ENCODE results near the gene PIGO.
A peak's percentile ranks its signal among the peaks of the same experiment; 100 is the strongest.

Gene PIGO

DNA sequence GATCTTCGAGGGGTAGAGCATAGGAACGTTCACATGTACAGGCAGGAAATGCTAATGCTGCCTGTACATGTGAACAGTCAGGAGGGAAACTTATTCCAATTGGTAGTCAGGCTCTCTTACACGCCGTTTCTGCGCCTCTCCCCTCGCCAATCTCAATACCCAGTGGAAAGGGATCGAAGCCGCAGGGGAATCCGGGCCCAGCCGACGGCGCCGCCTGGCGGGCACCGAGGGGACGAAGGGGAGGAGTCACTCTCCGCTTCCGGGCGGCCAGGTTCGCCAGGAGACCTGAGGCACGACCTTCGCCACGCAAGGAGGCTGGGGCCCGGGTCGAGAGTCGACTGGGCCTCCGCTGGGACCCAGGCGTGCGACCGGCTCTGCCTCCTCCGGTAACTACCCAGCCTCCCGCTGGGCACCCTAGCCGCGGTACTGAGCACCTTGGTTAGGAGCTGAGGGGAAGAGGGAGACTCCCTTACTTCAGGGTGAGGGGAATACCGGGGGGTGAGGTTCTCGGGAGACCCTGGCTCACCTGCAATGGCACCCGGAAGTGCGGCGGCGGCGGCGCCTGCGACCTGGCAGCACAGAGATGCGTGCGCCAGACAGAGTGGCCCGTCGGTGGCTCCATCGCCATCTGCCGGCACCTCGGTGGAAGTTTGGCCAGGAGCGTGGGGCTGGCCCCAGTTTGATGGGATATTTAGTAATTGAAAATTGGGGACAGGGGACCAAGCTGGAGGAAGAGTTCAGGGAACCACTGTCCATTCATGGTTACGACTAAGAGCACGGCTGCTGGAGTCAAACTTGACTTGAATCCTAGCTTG, at the start of gene PIGO:
Gene PIGO, minus strand, starts transcription at position 557 of the 815 bp plus-strand sequence. CDS start 1,026 bp downstream, outside the sequence.
- DNase-seq = peak; percentile 89

DNA sequence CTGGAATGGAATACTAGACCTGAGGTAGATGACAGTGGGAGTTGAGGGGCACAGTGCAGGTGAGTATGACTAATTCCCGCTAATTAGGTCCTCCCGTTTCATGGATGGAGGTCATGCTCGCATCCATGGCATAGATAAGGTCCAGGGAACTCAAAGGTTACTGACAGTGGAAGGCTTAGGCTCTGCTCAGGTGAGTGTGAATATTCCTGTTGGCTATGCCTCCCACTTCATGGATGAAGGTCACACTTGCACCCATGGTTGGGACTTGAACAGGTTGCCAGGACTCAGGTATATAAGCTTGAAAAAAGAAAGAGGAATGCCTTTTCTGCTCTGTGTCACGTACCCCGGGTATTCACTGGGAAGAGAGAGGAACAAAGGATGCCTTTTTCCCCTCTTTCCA, 45.6 kb upstream of the PIGO start:
- no peak for DNase-seq

DNA sequence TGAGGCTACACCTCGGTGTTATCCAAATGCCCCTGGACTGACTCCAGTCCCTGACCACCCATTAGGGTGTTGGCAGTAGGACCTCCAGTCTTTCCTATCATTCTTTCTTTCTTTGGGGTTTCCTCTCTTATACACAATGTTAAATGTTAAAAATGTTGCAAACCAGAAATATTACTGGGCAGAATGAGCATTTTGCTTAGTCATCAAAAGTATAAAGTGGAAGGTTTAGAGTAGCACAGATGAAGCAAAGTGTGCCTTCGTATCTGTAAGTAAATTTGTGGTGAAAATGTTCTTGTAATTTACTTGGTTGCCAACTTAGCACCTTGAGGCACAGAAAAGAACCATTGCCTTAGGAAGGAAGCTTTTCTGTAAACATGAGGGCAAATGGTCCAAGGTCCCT, 43.7 kb upstream of the PIGO start:
- DNase-seq = no peak

DNA sequence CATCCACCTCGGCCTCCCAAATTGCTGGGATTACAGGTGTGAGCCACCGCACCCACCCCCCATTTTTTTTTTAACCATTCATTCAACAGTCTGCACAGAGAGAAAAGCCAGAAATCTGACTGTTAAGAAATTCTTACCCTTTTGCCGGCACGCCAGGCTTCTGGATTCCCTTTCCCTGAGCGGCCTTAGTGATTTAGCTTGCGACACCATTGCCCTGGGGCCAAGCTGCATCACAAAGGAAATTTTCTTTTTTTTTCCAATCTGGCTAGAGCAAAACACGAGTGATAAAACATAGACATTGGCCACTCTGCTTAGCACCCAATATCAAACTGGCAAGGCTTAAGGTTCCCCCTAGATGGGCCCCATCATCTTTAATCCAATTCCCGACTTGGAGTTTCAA, 40.5 kb upstream of the PIGO start:
- DNase-seq = no peak

DNA sequence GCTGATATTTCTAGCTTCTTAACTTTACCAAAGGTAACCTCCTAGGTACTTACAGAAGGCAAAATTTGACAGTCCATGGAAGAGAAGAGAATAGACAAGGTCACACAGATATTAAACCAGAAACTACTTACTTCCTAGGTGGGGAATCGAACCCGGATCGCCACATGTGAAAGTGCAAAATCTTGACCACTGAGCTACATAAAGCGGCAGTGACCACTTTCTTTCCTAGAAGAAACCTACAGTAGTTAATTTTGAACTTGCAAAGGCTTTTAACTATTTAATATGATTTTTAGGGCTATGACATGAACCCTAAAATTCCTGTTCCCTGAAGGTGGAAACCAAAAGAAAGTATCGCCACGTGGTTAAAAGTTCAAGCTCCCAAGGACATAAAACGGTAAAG, 39.6 kb upstream of the PIGO start:
- DNase-seq = no peak

DNA sequence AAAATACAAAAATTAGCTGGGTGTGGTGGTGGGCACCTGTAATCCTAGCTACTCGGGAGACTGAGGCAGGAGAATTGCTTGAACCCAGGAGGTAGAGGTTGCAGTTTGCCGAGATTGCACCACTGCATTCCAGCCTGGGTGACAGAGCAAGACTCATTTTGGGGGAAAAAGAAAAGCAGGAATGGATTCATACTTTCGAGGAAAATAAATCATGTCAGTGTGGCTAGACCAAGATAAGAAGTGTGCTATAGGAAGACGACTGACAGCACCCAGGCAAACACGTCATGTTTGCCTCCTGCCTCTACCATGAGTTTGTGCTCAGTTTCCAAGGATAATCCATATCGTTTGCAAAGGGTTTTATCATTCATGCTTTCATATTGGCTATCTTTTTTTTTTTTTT, 38.5 kb upstream of the PIGO start:
- DNase-seq = no peak

DNA sequence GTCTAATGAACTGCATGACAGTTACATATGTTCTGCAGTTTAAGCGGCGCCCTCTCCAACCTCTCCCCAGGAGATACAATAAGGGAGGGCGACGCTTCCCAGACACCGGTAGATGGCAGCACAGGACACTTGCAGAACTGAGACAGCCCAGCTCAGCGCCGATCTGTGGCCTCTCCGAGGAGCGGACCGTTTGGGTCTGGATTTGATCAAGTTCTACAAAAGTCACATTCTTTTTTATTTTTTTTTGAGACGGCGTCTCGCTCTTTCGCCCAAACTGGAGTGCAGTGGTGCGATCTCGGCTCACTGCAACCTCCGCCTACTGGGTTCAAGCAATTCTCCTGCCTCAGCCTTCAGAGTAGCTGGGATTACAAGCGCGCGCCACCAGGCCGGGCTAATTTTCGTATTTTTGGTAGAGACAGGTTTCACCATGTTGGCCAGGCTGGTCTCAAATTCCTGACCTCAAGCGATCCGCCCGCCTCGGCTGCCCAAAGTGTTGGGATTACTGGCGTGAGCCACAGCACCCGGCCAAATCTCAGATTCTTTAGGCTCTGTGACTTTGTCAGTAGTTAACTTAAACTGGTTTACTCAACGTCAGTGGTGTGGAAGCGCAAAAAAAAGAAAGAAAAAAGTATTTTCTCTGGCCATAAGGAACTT, 20.6 kb upstream of the PIGO start:
- peak; percentile 76 for DNase-seq

DNA sequence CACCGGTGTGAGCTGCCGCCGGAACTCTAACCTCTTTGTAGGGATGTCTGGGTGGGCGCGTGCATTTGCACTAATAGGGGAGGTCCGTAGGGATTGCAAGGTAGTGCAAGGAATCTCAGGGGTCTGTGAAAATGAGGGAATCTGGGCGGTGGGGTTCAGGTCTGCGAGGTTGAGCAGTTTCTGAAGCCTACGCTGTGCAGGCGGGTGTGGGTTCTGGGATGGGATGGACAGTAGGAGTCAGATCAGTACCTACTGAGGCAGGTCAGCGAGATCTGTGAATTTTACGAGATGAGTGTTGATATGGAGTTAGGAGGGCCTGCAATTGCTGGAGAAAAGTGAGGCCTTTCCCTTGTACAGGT, 20.1 kb upstream of the PIGO start:
- no peak for DNase-seq

DNA sequence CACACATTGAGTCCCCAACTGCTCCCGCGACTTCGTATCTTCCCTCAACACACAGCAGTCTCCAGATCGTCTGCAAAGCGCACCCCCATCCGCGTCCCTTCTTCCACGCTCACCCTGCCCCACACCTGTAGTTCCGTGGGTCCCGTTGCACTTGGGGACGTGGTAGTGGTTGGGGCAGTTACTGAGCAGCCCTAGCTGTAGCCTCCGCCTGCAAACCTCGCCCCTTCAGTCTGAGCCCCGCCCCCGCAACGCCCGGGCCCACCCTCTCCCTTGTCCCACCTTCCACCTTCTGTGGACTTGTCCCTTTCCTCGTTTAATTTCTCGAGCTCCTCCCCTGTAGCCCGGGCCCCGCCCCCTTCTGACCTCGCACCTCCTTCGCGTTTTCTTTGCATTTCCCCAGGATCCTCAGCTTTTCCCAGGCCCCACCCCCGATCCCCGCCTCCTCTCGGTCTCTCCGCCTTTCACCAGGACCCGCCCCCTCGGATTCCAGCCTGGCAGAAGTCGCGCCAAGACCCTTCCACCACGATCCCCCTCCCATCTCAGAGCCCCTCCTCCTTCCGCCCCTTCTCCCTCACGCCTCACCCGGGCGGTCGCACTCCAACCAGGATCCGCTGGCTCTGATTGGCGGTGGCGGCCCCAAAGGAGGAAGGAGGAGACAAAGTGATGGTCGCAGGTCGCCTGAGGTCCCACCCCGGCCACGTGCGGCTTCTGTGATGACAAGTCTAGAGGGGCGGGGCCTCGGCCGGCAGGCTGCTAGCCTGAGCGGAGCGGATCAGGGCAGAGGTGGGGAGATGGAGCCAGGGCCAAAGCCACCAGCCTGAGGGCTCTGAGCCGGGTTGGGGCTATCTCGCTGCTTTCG, 19.5 kb upstream of the PIGO start, which contains the start of gene ATOSB:
Gene ATOSB, minus strand, starts transcription at position 183 of the 859 bp plus-strand sequence. CDS start 7,588 bp downstream, outside the sequence.
- DNase-seq = peak; percentile 89

DNA sequence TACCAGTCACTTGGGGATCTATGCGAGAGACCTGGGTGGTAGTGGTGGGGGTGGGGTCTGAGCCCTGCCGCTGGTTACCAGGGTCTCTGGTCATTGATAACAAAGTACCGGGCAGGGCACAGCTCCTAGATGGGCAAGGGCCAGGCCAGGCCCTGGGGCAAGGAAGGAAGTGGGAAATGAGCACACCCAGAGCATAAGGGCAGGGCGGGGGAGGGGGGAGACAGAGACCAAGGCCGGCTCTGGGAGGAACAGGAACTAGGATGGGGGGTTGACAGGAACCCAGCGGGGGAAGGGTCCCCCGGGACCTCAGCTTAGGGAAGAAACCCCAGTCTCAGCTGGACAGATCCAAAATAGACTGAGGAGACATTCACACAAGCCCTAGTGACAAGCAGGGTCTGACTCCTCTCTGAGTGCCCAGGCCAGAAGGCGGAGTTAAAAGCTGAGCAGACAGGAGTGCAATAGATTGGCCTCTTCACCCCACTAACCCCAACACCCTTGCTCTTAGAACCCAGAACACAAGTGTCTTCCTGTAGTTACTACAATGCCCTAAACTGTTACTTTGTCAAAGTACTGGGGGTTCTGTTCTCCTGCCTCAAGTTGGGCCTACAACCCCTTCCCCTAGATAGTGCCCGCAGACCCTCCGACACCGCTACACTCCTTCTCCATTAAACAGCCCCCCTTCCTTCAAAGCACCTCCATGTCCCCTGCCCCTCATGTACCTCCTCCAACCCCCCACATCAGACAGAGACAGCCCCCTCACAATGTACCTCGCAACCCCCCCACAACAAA, 18.6 kb upstream of the PIGO start:
- no peak for DNase-seq

DNA sequence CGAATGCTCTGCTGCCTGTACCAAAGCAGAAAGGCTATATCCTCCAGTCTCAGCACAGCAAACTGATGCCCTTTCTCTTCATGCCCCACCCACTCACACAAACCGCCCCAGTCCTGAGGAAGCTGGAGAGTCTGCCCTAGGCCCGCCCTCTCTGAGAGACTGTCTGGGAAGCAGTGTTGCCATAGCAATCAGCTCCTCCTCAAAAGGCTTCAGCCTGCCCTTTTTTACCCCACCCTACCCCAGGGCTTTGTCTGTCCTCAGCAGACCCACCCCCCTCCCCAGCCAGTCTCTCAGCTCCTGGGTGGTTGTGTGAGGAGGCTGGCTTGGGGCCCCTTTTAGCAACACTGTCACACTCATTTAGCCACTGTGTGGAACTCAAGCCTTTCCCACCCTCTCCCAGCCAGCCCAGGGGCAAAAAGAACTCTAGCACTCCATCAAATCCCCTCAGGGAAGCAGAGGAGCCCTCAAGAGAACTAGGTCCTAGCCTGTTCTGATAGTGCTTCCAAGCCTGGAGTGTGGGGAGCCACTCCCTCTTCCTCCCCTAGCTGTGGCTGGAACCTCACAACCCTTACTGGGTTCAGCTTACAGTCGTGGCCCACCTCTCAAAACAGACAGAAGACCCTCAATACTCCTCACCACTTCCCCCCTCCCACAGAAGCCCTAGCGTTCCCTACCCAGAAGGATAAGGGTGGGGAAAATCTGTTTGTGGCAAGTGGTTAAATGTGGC, 17.9 kb upstream of the PIGO start:
- peak; percentile 48 for DNase-seq

DNA sequence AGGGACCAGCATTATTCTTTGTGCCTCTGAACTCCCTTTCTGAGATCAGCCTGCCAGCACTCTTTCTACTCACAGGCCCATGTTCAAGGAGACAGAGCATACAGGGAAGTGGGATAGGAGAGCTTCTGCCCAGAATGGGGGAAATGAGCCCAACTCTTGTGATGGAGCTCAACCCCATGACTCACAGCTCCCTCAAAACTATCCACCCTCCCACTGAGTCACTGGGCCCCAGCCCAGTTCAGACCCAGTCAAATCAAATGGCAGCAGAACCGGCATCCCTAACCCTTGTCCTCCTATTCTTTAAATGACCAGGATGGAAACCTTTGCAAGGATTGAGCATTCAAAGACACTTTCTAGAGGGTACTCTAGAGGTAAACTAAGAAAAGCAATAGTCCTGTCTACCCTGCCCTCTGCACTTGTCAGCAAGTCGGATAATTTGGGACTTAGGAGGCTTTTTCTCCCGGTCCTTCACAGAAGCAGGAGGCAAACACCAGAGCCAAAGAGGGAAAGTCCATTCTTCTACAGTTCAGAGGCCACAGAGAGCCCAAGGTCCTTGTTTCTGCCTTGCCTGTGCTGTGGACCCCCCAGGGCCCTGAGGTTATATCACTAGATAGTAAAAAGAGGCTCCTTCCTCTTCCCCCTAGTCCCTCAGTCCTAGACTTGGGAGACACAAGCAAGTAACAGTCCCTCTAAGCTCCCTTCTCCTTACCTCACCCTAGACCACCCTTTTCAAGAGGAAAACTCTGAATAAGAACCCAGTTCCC, 16.0 kb upstream of the PIGO start:
- no peak for DNase-seq

DNA sequence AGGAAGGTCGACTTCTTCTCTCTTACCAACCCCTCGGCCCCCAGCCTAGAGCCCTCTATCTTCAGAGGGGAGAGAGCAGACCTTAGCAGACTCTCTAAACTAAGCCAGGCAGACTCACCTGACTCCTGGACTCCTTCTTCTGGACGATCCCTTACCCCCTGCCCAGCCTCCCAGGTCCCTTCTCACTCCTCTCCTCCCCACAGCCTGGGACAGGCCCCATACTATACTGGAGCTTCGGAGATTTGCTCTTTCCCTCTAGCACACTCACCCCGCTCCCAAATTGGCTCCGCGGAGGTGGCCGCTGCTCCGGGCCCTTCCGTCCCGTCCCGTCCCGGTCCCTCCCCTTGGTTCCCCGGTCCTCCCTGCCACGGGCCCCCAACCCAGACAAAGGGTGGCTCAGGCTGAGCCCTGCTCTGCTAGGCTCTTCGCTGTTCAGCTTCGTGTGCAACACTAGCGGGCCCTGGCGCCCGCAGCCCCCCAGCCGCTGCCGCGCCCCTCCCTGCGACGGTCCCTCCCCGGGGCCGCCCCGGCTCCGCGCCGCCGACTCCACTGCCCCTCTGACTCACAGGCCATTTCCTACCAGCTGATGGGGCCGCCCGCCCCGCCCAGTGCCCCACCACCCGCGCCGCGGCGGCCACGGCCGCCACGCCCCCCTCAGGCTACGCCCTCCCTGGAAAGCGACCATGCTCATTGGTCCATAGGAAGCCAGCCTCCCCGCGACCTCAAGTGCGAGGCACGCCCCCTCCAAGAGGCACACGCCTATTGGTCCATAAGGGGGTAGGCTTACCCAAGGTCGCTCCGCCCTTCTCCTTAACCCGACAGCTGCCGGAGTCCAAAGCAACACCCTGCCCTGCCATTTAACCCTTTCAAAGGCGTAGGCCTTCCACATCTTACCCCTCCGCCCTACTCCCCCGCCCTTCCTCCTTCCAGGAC, 14.9 kb upstream of the PIGO start:
- peak; percentile 94 for DNase-seq

DNA sequence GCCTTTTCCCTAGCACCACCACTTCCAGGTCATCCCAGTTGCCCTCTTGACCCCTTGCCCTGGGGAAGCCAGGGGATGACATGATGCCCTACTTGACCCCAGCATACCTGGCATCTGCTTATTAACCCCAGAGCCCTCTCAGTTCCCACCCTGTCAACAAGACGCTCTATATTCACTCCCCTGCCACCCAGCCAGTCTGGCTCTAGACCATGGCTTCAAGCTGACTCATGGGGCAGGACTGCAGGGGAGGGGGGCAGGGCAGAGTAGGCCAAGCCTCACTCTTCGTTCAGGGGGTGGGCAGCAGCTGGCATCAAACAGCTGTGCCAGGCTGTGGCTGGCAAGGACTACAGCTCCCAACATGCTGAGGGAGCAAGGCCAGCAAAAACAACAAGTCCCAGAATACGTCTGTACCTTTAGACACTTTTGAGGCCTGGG, 14.0 kb upstream of the PIGO start:
- DNase-seq = no peak

DNA sequence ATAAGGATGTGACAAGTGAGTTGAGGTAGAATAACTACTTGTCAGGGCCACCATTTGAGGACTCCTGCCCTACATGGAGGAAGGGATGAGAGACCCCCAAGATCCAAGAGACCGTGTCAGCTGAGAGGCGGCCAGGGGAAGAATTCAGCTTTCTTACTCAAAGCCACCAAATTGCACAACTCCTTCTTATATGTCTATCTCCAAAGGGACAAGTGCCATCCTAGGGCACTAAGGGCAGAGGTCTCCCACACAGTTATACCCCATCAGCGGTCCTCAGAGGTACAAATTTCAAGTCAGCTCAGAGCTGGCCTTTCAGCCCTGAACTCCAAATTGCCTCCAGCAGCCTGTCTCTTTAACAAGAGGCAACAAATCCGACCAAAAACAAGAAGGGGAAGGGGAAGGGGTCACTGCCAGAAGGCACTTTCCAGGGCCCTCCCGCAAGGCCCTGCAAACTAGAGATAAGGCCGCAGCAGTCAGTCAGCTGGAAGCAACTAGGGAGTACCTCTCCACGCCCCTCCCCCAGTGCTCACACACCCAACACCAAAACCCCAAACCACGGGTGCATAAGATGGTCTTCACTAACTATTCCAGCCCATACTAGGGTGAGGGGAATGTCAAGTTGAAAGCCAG, 12.7 kb upstream of the PIGO start:
- no peak for DNase-seq

DNA sequence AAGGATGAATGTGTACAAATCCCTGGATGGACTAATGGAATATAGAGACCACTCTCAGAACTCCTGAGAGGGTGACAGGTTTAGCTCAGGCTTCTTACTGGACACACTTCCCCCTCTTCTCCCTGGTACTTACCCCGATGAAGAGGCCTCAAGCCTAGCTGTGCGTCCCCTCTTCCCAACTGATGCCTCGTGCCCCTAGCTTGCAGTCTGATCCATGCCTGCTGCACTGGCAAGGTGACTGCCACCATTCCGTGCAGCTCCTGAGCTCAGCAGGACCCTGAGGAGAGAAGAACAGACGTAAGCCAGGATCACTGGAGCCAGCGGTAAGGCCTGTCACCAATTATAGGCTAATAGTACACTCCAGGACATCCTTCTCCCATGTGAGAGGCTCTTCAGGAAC, 12.1 kb upstream of the PIGO start:
- DNase-seq = no peak

DNA sequence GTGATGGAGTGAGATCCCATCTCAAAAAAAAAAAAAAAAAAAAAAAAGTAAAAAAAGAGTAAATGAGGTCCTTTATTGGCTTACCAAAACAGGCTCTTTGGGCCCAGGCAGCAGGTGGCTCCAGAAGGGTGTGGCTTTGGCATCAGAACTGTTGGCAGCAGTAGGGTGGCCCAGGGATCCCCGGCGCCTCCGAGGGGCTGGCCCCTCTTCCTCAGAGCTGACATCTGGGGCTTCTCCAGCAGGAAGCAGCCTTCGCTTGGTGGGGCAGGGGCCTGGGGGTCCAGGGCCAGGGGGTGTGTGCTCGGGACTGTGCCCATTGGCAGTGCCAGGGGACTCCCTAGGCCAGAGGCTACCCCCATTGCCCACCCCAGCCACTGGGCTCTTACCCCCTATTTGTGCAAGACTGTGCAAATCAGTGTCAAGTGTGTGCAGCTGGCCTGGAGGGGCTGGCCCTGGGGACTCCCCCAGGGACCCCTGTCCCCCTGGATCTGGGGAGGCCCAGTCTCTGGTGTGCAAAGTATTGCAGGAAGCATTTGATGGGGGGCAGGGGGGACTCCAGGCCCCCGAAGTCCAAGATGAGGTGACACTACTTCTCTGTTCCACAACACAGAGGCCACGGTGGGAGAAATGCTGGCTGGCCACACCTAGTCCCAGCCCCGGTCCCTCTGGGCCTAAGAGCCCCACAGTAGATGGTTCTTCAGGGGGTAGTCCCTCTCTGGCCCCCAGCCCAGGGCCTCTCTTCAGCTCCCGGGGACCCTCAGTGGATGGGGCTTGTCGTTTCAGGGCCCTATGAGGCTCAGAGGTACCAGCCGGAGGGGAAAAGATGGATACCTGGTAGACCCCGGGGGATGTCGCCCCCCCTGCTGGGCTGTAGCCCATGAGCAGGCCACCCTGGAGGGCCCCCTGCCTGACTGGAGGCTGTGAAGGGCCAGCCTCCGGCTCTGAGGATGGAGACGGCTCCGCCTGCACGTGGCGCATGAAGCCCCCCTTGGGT, 11.2 kb upstream of the PIGO start:
- no peak for DNase-seq

DNA sequence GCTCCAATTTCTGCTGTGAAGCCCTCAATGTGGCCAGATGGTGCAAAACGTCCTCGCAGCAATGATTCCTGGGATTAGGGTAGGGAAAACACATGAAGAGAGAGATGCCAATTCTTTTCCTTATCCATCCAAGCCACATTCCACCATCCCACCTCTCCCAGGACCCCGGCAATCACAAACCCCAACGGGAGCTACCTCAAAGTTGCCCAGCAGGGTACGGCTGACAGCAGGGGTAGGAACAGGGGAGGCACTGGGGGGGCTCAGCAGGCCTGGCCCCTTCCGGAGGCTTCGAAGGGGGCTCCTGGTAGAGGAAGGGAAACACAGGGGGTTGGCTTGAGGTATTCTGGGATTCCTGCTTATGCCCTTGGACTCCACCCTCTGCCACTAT, 9.9 kb upstream of the PIGO start:
- no peak for DNase-seq
